OCI-LY1 (cell line): ENCODE data around the gene TAOK1.

Source experiments
- EZH2 ChIP-seq: fragments of 200-600 bp; sonication (generic), shearing (Covaris generic); IDR thresholded peaks from 2 replicates; pipeline ENCODE4 v1.8.0; 2017; ENCODE audit warnings: borderline replicate concordance, mixed run types, mild to moderate bottlenecking, antibody characterized with exemption, low read length, moderate library complexity, mixed read lengths
- TF ChIP-seq, protein P1 (sequence below): fragments of 200-600 bp; sonication (generic), shearing (Covaris generic); IDR thresholded peaks from 2 replicates; pipeline ENCODE4 v1.5.1; 2017; ENCODE audit warnings: mild to moderate bottlenecking, antibody characterized with exemption, low read length, moderate library complexity, mixed read lengths

DNA sequence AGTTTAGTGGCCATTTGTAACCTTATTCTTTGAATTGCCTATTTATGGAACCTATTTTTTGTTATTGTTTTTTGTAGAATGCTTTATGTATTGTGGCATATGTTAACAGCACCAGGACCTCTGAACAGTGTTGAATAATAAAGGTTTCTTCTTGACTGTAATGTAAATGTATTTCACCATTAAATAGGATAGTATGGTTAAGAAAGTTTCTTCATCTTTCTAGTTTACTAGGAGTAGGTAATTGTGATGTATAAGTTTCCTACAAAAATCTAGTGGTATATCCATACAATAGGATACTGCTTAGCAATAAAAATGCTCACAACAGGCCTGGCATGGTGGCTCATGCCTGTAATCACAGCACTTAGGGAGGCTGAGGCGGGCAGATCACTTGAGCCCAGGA is 52.3 kb downstream of the TAOK1 start:
- TF ChIP-seq, protein P1, sequence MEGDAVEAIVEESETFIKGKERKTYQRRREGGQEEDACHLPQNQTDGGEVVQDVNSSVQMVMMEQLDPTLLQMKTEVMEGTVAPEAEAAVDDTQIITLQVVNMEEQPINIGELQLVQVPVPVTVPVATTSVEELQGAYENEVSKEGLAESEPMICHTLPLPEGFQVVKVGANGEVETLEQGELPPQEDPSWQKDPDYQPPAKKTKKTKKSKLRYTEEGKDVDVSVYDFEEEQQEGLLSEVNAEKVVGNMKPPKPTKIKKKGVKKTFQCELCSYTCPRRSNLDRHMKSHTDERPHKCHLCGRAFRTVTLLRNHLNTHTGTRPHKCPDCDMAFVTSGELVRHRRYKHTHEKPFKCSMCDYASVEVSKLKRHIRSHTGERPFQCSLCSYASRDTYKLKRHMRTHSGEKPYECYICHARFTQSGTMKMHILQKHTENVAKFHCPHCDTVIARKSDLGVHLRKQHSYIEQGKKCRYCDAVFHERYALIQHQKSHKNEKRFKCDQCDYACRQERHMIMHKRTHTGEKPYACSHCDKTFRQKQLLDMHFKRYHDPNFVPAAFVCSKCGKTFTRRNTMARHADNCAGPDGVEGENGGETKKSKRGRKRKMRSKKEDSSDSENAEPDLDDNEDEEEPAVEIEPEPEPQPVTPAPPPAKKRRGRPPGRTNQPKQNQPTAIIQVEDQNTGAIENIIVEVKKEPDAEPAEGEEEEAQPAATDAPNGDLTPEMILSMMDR, result no peak
- TF ChIP-seq EZH2, result no peak
